NCI-H345 treated with DMSO at 0.1 percent for 48 hours (cell line): ENCODE data around the gene SLC35B3.
"Not testable (repeated sequence)": the region's sequence is repeated elsewhere in the genome, so short reads cannot be mapped to it uniquely, and the experiment has no call there.

Source experiments
- DNase-seq: peaks from one replicate; lab custom pipeline; 2025; ENCODE audit not compliant: unreplicated experiment; lab: John Stamatoyannopoulos, UW

The SLC35B3 gene

DNA sequence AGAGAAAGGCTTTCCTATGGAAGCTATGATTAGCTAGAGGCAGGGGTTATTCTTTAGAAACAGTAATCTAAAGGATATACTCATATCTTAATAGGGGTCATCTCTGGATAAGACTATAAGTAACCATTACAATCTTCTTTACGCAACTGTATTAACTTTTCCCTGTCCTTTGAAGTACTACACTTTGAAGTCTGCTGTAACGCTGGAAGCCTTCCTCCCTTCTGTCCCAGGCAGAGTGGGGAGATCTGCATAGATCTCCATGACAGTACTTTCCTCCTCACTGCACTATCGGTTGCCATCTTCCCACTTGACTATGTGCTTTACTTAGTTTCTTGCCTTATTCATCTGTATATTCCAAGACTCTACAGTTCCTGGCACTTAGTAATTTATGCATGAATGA is 20.1 kb downstream of the SLC35B3 start:
- DNase-seq = no peak

DNA sequence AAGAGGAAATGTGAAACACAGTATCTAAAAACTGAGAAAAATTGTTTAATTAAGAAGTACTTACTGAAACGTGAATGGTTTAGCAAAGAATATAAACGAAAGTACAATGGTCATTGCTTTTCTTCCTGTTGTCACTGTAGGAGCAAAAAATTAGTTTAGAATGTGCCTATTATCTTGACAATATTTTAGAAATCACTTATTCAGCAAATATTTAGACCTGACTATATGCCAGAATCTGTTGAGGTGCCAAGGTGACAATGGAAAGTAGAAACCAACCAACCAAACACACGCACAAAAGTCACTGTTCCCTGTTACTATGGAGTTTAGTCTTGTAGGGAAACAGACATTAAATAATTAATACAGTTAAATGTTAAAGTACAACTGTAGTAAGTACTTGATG is 20.5 kb downstream of the SLC35B3 start:
- DNase-seq = no peak

DNA sequence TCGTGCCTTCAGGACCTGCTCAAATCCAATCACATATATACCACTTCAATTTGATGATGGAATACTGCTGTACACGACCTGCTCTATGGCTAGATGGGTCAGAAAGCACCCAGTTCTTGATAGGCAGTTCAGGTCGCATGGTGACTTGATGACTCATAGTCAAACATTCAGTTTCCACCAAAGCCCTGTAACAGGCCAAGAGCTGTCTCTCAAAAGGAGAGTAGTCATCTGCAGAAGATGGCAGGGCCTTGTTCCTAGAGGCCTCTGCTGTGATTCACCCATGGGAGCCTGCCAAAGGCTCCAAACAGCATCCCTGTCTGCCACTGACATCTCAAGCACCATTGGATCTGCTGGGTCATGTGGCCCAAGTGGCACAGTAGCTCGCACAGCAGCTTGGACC is 29.4 kb downstream of the SLC35B3 start:
- DNase-seq = not testable (repeated sequence)

DNA sequence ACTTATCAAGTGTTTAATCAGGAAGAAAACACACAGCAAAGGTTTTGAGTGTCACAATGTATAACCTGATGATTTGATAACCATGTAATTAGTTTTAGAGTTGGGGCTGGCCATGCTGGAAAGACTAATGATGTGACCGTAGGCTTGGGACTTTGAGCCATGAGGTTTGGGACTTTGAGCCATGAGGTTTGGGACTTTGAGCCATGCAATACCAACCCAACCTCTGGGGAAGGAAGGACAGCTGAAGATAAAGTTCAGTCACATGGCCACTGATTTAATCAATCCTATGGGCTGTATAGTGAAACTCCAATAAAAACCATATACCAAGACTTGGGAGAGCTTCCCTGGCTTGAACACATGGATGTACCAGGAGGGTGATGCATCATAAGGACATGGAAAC is 32.8 kb downstream of the SLC35B3 start:
- no peak for DNase-seq

DNA sequence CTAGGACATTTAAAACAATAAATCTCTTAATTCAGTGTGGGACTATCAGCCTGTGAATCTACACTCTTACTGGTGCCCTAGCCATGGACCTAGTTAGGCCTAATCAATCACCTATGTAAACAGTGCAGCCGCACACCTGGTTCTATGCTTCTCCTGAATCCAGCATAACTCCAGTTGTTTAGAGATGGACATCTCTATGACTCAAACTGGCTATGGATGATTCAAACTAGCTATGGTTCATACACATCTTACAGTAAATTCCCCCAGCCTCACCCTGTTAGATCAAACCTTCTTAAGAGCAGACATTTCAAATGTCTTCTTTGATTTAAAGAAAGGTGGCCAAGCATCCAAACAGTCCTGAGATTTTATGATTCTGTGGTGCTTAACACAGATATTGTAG is 34.7 kb downstream of the SLC35B3 start:
- DNase-seq = no peak

DNA sequence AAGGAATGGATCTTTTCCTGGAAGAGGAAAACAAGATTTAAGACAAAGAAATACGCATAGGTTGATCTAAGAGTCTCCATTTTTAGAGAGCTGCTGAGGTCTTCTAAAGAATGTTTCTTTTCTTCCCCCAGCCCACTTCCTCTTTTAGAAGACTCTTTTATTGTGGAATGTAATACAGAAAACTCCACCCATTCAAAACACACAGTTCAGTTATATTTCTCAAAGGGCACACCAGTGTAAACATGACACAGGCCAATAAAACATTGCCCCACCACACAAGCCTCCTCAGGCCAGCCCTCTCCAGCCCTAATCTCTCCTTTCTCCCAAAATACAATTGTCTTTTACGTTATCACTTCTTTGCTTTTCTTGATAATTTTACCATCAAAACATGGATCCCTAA is 42.8 kb downstream of the SLC35B3 start:
- DNase-seq = no peak

DNA sequence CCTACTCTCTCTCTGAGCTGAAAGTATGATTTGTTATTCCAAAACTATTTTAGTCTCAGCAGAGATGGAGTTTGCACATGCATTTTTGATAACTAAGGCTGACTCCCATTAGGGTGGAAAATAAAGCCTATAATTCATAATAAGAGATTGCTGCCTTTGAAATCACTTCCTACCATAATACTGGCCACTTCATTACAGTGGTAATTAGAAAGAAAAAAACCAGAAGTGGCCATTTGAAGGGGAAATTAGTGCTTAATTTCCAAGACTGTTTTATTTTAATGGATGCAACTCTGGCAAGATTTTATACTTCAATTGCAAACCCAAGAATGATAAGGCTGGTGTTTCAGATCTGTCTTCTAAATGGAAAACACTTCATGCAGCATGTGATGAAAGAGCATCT is 43.4 kb downstream of the SLC35B3 start:
- no peak for DNase-seq

DNA sequence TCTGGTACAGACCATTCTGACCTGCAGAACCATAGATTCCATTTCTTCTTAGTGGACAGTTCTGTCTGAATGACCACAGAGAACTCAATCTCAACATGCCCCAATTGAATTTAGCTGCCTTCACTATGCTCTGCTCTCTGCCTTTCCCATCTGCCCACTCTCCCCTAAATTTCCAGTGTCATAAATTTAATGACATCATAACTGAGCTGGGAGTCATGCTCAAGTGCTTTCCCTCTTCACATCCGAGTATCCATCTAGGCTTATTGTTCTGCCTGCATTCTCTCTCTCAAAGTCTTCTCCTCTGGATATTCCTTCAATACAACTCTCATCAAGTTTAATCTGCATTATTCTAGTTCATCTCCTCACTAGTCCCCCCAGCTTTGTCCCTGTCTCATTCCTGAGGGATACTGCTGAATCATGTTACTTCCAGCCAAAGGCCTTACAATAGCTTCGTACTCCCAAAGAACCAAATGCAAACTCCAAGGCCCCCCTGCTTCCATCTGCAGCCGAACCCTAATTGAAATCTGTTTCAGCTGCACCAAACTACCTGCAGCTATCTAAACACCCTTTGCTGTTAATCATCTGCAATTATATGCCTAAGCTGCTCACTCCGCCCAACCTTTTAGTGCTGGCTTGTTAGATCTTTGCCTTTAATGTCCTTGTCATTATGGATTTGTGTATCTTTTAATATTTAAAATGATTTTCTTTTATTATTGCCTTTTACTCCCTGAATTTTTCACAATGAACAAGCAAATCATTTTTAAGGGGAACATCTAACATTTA is 46.1 kb downstream of the SLC35B3 start:
- DNase-seq = no peak

DNA sequence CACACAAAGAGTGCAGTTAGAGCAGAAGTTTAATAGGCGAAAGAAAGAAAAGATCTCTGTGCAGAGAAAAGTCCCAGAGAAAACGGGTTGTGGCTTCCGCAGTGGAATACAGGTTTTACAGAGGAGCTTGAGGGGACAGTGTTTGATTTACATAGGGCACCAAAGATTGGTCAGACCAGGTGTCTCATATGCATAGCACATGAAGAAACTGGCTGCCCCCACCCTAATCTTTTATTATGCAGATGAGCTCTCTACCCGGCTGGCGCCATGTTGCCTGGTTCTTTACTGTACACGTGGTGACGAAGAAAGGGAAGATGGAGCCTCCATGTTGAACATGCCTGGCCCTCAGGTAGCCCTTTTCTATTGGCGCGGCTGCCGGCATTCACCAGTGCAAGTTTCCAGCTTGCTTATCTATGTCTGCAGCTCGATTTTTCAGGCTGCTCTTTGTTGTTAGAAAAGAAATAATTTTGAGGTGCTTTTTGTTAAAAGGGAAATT is 47.4 kb downstream of the SLC35B3 start:
- no peak for DNase-seq

DNA sequence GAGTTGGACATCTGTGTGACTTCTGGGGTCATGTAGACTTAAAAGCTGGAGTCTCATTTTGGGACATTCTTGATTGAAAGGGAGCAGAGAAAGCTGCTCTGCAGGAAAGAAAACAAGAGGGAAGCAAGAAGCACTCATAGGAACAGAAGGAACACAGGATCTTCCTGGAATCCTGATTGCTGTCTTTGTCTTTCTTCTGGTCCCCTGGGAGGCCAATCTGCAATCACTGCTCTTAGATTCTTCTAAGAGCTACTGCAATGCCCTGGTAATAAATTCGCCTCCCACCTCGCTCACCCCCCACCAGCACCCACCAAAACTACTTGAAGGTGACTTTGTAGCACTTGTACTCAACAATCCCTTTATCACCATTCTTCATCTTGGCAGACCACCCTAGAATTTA is 51.8 kb downstream of the SLC35B3 start:
- no peak for DNase-seq

DNA sequence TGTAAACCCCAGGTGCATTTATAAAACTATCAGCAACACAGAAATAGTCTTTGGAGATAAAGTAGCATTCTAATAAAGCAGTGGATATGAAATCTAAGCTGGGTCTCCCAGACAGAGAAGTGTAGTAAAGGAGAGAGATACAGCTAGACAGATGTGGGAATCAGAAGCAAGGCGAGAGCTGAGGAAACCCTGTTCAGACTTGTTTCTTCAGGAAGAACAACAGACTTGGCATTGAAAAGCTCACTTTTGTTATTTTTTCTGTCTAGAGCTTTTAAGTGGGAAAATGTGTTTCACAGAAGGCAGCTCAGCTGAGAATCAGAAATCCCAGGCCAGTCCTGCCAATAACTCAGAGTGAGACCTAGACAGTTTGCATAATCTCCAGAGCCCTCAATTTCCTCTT is 52.9 kb downstream of the SLC35B3 start:
- DNase-seq = no peak

DNA sequence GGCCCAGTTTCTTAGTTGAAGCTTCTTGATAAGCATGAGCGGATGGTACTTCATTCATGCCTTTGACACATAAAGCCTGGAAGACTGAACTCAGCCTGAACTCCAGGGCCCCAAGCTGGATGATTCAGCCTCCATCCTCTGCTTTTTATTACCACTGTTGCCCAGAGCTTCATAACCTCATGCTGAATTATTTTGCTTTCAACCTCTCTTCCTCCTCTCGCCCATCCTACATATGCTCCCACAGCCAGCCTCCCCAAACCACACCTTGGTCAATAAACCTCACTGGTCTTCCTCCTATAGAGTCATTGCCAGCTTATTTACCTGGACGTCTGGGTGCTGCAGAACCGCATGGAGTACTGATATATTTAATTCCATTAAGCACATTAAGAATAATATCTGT is 59.4 kb downstream of the SLC35B3 start:
- DNase-seq = no peak
